Transverse colon (tissue), 4 donors: ENCODE measurements around the gene SEBOX. TPM values are rescaled to one million over a fixed set of nuclear protein-coding genes. Genes with fewer than 3 reads are reported as not detected.

ENCODE experiments used
- DNase-seq: peaks from one replicate; pipeline ENCODE4 v3.0.0-alpha.2; 2019
- H3K27ac ChIP-seq, 4 donors: fragments of 200-600 bp; sonication (generic); 2 replicates each; pipeline ENCODE4 v1.5.1; 2016 to 2018; ENCODE audit warnings: inconsistent platforms in 4 of 4
- H3K27me3 ChIP-seq: fragments of 200-600 bp; sonication (generic); 2 replicates; pipeline ENCODE4 v1.5.1; 2017; ENCODE audit warnings: inconsistent platforms
- H3K36me3 ChIP-seq, 4 donors: fragments of 200-600 bp; sonication (generic); 2 replicates each; pipeline ENCODE4 v1.5.1; 2017 to 2019; ENCODE audit warnings: inconsistent platforms in 4 of 4
- H3K4me1 ChIP-seq, 4 donors: fragments of 200-600 bp; sonication (generic); 2 replicates each; pipeline ENCODE4 v1.5.1; 2017 to 2020; ENCODE audit warnings: inconsistent platforms in 4 of 4
- H3K4me3 ChIP-seq, 4 donors: fragments of 200-600 bp; sonication (generic); 1 replicate in 1 of 4; 2 replicates in 3 of 4; pipeline versions ENCODE4 v1.5.1 to v1.6.1; 2017 to 2019; ENCODE audit warnings: inconsistent platforms in 4 of 4
- H3K9me3 ChIP-seq, 2 donors: fragments of 200-600 bp; sonication (generic); 2 replicates each; pipeline ENCODE4 v1.5.1; 2017 to 2019; ENCODE audit warnings: inconsistent platforms in 2 of 2
- EP300 ChIP-seq: sonication (generic); formaldehyde crosslinking; IDR thresholded peaks from one replicate; pipeline ENCODE4 v1.6.1; 2017; ENCODE audit warnings: antibody characterized with exemption, low read depth
- POLR2A ChIP-seq: fragments of 450-650 bp; IDR thresholded peaks from one replicate; pipeline ENCODE4 v1.6.1; 2016; ENCODE audit warnings: antibody characterized with exemption, mild to moderate bottlenecking, moderate library complexity
- POLR2AphosphoS5 ChIP-seq, 3 donors: sonication (generic); formaldehyde crosslinking; IDR thresholded peaks; one replicate each; pipeline ENCODE4 v1.6.1; 2016; ENCODE audit warnings: antibody characterized with exemption in 3 of 3
- WGBS, 2 donors: methylation state at CpG; one replicate each; pipeline ENCODE4 v1.1.5; 2018; ENCODE audit warnings: low coverage in 1 of 2; 5-methylcytosine and 5-hydroxymethylcytosine counted together
- in situ Hi-C, 4 donors: fragments of 200-750 bp; cut with MboI; loops; one replicate each; pipeline versions ENCODE4 v1.15.0 to v1.15.1; 2017; ENCODE audit warnings: low sequenced_read_pairs in 3 of 4, low pct_ligation_motif_present in 1 of 4, low pct_unique_long_range_greater_than_20kb in 1 of 4
- intact Hi-C: fragments of 100-400 bp; cut with DNase I; formaldehyde crosslinking; loops from one replicate; pipeline ENCODE4 v1.15.1; 2023; ENCODE audit warnings: low total_unique reads
- total RNA-seq, 4 donors: library from RNA; depleted of rRNA; stranded (reverse); fragments of >200 nt; gene quantifications; one replicate each; pipeline ENCODE4 v1.1.0, GENCODE V29; 2016
- TF ChIP-seq, protein P1 (sequence below), 5 experiments: fragments of 200-600 bp in 3 of 5; fragments of 450-650 bp in 2 of 5; sonication (generic) in 3 of 5; IDR thresholded peaks; 1 replicate in 2 of 5; 2 replicates in 3 of 5; pipeline ENCODE4 v1.5.1; 2016 to 2017; ENCODE audit warnings: antibody characterized with exemption in 5 of 5, inconsistent platforms in 3 of 5, mild to moderate bottlenecking in 2 of 5, moderate library complexity in 1 of 5

Gene SEBOX
- total RNA-seq, 4 donors from 2014 or later, result not detected

- no peaks in the 10 kb centered on the region for H3K4me1 ChIP-seq
- H3K27me3 ChIP-seq, result no peaks in the 10 kb centered on the region
- intact Hi-C loops, result no loop called here
- no peaks in the 10 kb centered on the region for H3K9me3 ChIP-seq
- H3K4me3 ChIP-seq, result no peak overlapping the region
- TF ChIP-seq POLR2A, result no peak
- no peak for TF ChIP-seq POLR2AphosphoS5 (IDR thresholded peaks at IDR 0.05)
- TF ChIP-seq, protein P1, sequence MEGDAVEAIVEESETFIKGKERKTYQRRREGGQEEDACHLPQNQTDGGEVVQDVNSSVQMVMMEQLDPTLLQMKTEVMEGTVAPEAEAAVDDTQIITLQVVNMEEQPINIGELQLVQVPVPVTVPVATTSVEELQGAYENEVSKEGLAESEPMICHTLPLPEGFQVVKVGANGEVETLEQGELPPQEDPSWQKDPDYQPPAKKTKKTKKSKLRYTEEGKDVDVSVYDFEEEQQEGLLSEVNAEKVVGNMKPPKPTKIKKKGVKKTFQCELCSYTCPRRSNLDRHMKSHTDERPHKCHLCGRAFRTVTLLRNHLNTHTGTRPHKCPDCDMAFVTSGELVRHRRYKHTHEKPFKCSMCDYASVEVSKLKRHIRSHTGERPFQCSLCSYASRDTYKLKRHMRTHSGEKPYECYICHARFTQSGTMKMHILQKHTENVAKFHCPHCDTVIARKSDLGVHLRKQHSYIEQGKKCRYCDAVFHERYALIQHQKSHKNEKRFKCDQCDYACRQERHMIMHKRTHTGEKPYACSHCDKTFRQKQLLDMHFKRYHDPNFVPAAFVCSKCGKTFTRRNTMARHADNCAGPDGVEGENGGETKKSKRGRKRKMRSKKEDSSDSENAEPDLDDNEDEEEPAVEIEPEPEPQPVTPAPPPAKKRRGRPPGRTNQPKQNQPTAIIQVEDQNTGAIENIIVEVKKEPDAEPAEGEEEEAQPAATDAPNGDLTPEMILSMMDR (IDR thresholded peaks at IDR 0.05), result no peak
- no peak for TF ChIP-seq EP300
- no peak overlapping the region for H3K27ac ChIP-seq
- no peak for DNase-seq
- 96 to 100% methylated on average over 1 to 3 of the region's 3 CpGs for WGBS, 2 donors
- in situ Hi-C loops, result no loop called here
- peaks cover 0 to 34% (median 8%) of the 10 kb centered on the region in 4 donors for H3K36me3 ChIP-seq
These were observed 488 bp upstream of the SEBOX start for GRCh38 chr17:28365487-28365886.

GRCh38 chr17:28363776-28364650, 986 bp downstream of the SEBOX start:
- in situ Hi-C loops, result no loop called here
- TF ChIP-seq EP300, result no peak
- TF ChIP-seq, protein P1 (IDR thresholded peaks at IDR 0.05), result no peak
- no peak for TF ChIP-seq POLR2AphosphoS5 (IDR thresholded peaks at IDR 0.05)
- no peak for TF ChIP-seq POLR2A
- no peak overlapping the region for H3K4me3 ChIP-seq
- H3K36me3 ChIP-seq, result peaks cover 0 to 45% (median 15%) of the 10 kb centered on the region in 4 donors
- no peaks in the 10 kb centered on the region for H3K4me1 ChIP-seq
- 90% methylated on average over 8 of the region's 8 CpGs; no CpG with 5 or more reads in 1 of the 2 donors for WGBS, 2 donors
- DNase-seq, result no peak
- no peaks in the 10 kb centered on the region for H3K27me3 ChIP-seq
- H3K27ac ChIP-seq, result no peak overlapping the region
- no peaks in the 10 kb centered on the region for H3K9me3 ChIP-seq
- intact Hi-C loops, result no loop called here

DNA sequence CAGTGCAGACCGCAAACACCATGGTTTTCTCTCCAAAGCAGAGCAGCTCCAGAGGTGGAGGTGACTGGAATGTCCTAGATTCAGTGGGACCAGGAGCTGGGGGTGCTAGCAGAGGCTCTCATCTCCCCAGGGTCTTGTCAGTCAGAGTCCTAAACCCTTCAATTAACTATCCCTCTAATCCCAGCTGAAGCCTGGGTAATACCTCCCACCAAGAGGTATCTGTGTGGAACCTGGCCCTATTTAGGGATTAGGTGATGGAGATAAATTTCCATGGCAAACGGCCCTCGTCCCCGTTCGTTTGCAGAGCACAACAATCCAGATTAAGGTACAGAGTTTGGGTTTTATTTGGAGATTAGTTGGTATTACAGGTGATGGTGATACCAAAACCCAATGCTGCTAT, 1.8 kb downstream of the SEBOX start:
- Histone ChIP-seq H3K4me3 (no peak overlapping the region), H3K36me3 (peaks cover 0 to 45% (median 15%) of the 10 kb centered on the region in 4 donors), H3K27me3 (no peaks in the 10 kb centered on the region), H3K9me3 (no peaks in the 10 kb centered on the region), H3K4me1 (peaks cover 3 to 6% (median 5%) of the 10 kb centered on the region in 4 donors), H3K27ac (no peak overlapping the region)
- TF ChIP-seq, protein P1 (IDR thresholded peaks at IDR 0.05), result no peak
- no peak for TF ChIP-seq EP300
- no peak for TF ChIP-seq POLR2A
- no peak for TF ChIP-seq POLR2AphosphoS5 (IDR thresholded peaks at IDR 0.05)
- WGBS, 2 donors, result 88% methylated on average over 5 of the region's 5 CpGs; no CpG with 5 or more reads in 1 of the 2 donors
- DNase-seq, result no peak
- in situ Hi-C loops, result no loop called here
- intact Hi-C loops, result no loop called here

DNA sequence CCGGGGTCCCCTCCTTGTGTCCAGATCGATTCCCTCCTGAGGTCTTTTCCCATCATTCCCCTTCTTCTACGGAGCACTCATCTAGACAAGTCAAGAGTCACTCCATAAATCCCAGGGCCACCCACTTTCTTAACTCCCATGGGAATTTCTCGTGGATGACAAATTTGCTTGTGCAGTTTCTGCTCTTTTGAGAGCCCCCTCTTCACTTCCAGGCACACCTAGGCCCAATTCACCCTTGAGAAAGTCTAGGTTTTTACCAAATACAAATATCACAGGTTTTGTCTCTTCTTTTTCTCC, 7.2 kb downstream of the SEBOX start:
- Histone ChIP-seq H3K27ac (peak overlapping the region; percentile 88 to 94 (median 91)), H3K9me3 (no peaks in the 10 kb centered on the region), H3K4me3 (peak overlapping the region; percentile 33 to 95 (median 93)), H3K27me3 (no peaks in the 10 kb centered on the region), H3K4me1 (peaks cover 16 to 24% (median 18%) of the 10 kb centered on the region in 4 donors), H3K36me3 (peaks cover 0 to 51% (median 20%) of the 10 kb centered on the region in 4 donors)
- in situ Hi-C loops (no loop called here), intact Hi-C loops (no loop called here)
- TF ChIP-seq POLR2AphosphoS5 (IDR thresholded peaks at IDR 0.05), result no peak
- TF ChIP-seq, protein P1 (IDR thresholded peaks at IDR 0.05), result no peak
- TF ChIP-seq EP300, result no peak
- TF ChIP-seq POLR2A, result no peak
- WGBS, 2 donors, result 3 to 20% methylated on average over 1 to 4 of the region's 4 CpGs
- no peak for DNase-seq
